ENCODE data around the gene APOO.

The APOO gene

GRCh38 chrX:23857363-23857762, 50.4 kb downstream of the APOO start:
- H2AFZ ChIP-seq (ENCODE audit: insufficient read depth, low read length, poor library complexity) = no peak overlapping the region
- no peak overlapping the region for H3K14ac ChIP-seq (ENCODE audit: low read length)

DNA sequence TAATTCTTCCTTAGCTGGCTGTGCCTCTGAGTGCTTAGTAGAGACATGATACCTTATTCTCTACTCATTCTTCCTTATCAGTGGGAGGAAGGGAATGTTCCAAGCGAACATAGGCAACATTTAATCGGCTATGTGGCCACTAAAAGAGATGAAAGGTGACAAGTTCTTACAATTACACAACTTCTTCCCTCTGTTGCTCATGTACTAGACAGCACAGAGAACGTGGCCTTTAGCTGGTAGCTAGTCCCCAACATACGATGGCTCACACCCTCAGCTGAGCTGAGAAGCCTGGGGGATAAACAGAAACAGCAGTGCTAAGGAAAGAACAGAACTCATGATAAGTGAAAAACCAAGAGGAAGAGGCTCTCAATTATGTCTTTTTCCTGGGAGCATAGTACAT, 52.2 kb downstream of the APOO start:
- H4K12ac ChIP-seq (ENCODE audit: low read depth, low read length) = no peak overlapping the region
- no peaks in the 10 kb centered on the region for H3K9me3 ChIP-seq (ENCODE audit: insufficient read depth, low read depth, low read length)
- no peak overlapping the region for H3K4me2 ChIP-seq (ENCODE audit: low read length)
- no peak overlapping the region for H3K23ac ChIP-seq (ENCODE audit: low read length)
- WGBS (ENCODE audit: extremely low coverage, insufficient coverage, insufficient read length) = no CpG with 5 or more reads among the region's 4 CpGs
- H2BK12ac ChIP-seq (ENCODE audit: low read length) = no peak overlapping the region
- no peak overlapping the region for H2AK5ac ChIP-seq (ENCODE audit: low read length)
- H3K27ac ChIP-seq (ENCODE audit: low read depth, low read length) = no peak overlapping the region
- no peaks in the 10 kb centered on the region for H3K79me1 ChIP-seq (ENCODE audit: low read length)
- H3K79me2 ChIP-seq (ENCODE audit: control insufficient read depth, insufficient read depth, low read length, poor library complexity) = no peaks in the 10 kb centered on the region
- no peak overlapping the region for H4K91ac ChIP-seq (ENCODE audit: low read depth, low read length)
- peak; percentile 69 to 79 for DNase-seq
- H3K4me1 ChIP-seq (ENCODE audit: control insufficient read depth in 1 of 2, insufficient read depth in 2 of 2, low read length in 2 of 2) = no peaks in the 10 kb centered on the region
- H2AFZ ChIP-seq (ENCODE audit: insufficient read depth, low read length, poor library complexity) = no peak overlapping the region
- H4K8ac ChIP-seq (ENCODE audit: low read depth, low read length) = no peak overlapping the region
- H2BK5ac ChIP-seq (ENCODE audit: low read depth, low read length, poor library complexity) = no peak overlapping the region
- no peak overlapping the region for H3K4me3 ChIP-seq (ENCODE audit: low read depth, low read length)
- no peaks in the 10 kb centered on the region for H3K36me3 ChIP-seq (ENCODE audit: control insufficient read depth in 1 of 2, insufficient read depth in 2 of 2, low read length in 2 of 2)
- H3K18ac ChIP-seq (ENCODE audit: low read length) = no peak overlapping the region
- H3K27me3 ChIP-seq (ENCODE audit: insufficient read depth, low read length) = no peaks in the 10 kb centered on the region
- no peak overlapping the region for H3K9ac ChIP-seq (ENCODE audit: low read length)
- no peak overlapping the region for H3K4ac ChIP-seq (ENCODE audit: low read depth, low read length)
- H2BK120ac ChIP-seq (ENCODE audit: insufficient read depth, low read length, poor library complexity) = no peak overlapping the region
- no peak overlapping the region for H3K14ac ChIP-seq (ENCODE audit: low read length)

More at GRCh38 chrX:23857363-23857762, 50.4 kb downstream of the APOO start:
- Histone ChIP-seq H3K79me1 (ENCODE audit: low read length) (no peaks in the 10 kb centered on the region), H2BK120ac (ENCODE audit: insufficient read depth, low read length, poor library complexity) (no peak overlapping the region), H2BK12ac (ENCODE audit: low read length) (no peak overlapping the region), H3K27ac (ENCODE audit: low read depth, low read length) (no peak overlapping the region), H3K36me3 (ENCODE audit: control insufficient read depth in 1 of 2, insufficient read depth in 2 of 2, low read length in 2 of 2) (no peaks in the 10 kb centered on the region), H3K9ac (ENCODE audit: low read length) (no peak overlapping the region), H3K4me2 (ENCODE audit: low read length) (no peak overlapping the region), H2AK5ac (ENCODE audit: low read length) (no peak overlapping the region), H4K8ac (ENCODE audit: low read depth, low read length) (no peak overlapping the region), H3K27me3 (ENCODE audit: insufficient read depth, low read length) (no peaks in the 10 kb centered on the region), H3K4ac (ENCODE audit: low read depth, low read length) (no peak overlapping the region), H3K79me2 (ENCODE audit: control insufficient read depth, insufficient read depth, low read length, poor library complexity) (no peaks in the 10 kb centered on the region), H2BK5ac (ENCODE audit: low read depth, low read length, poor library complexity) (no peak overlapping the region), H3K4me1 (ENCODE audit: control insufficient read depth in 1 of 2, insufficient read depth in 2 of 2, low read length in 2 of 2) (no peaks in the 10 kb centered on the region), H3K9me3 (ENCODE audit: insufficient read depth, low read depth, low read length) (no peaks in the 10 kb centered on the region), H3K23ac (ENCODE audit: low read length) (no peak overlapping the region), H3K18ac (ENCODE audit: low read length) (no peak overlapping the region), H3K4me3 (ENCODE audit: low read depth, low read length) (no peak overlapping the region), H4K91ac (ENCODE audit: low read depth, low read length) (no peak overlapping the region), H4K12ac (ENCODE audit: low read depth, low read length) (no peak overlapping the region)
- DNase-seq = peak in 1 of 2 donors; percentile 32

GRCh38 chrX:23854945-23855344, 52.8 kb downstream of the APOO start:
- no peak overlapping the region for H3K4me2 ChIP-seq (ENCODE audit: low read length)
- WGBS (ENCODE audit: extremely low coverage, insufficient coverage, insufficient read length) = no CpG with 5 or more reads among the region's 3 CpGs
- H4K8ac ChIP-seq (ENCODE audit: low read depth, low read length) = no peak overlapping the region

GRCh38 chrX:23854122-23854521, 53.6 kb downstream of the APOO start:
- Histone ChIP-seq H3K9ac (ENCODE audit: low read length) (no peak overlapping the region), H4K8ac (ENCODE audit: low read depth, low read length) (no peak overlapping the region), H3K4me3 (ENCODE audit: low read depth, low read length) (no peak overlapping the region), H4K12ac (ENCODE audit: low read depth, low read length) (no peak overlapping the region), H3K14ac (ENCODE audit: low read length) (no peak overlapping the region), H2BK120ac (ENCODE audit: insufficient read depth, low read length, poor library complexity) (no peak overlapping the region), H2BK5ac (ENCODE audit: low read depth, low read length, poor library complexity) (no peak overlapping the region), H3K4ac (ENCODE audit: low read depth, low read length) (no peak overlapping the region), H3K79me1 (ENCODE audit: low read length) (no peaks in the 10 kb centered on the region), H3K27me3 (ENCODE audit: insufficient read depth, low read length) (no peaks in the 10 kb centered on the region), H3K23ac (ENCODE audit: low read length) (no peak overlapping the region), H3K79me2 (ENCODE audit: control insufficient read depth, insufficient read depth, low read length, poor library complexity) (no peaks in the 10 kb centered on the region), H3K27ac (ENCODE audit: low read depth, low read length) (no peak overlapping the region), H4K91ac (ENCODE audit: low read depth, low read length) (no peak overlapping the region), H3K4me1 (ENCODE audit: control insufficient read depth in 1 of 2, insufficient read depth in 2 of 2, low read length in 2 of 2) (no peaks in the 10 kb centered on the region), H2AFZ (ENCODE audit: insufficient read depth, low read length, poor library complexity) (no peak overlapping the region), H2AK5ac (ENCODE audit: low read length) (no peak overlapping the region), H3K36me3 (ENCODE audit: control insufficient read depth in 1 of 2, insufficient read depth in 2 of 2, low read length in 2 of 2) (no peaks in the 10 kb centered on the region), H3K4me2 (ENCODE audit: low read length) (no peak overlapping the region), H3K9me3 (ENCODE audit: insufficient read depth, low read depth, low read length) (no peaks in the 10 kb centered on the region), H2BK12ac (ENCODE audit: low read length) (no peak overlapping the region), H3K18ac (ENCODE audit: low read length) (no peak overlapping the region)
- peak; percentile 46 to 69 for DNase-seq
- WGBS (ENCODE audit: extremely low coverage, insufficient coverage, insufficient read length) = no CpG with 5 or more reads among the region's 4 CpGs

More at GRCh38 chrX:23854945-23855344, 52.8 kb downstream of the APOO start:
- no peak overlapping the region for H3K27ac ChIP-seq (ENCODE audit: low read depth, low read length)
- no peak overlapping the region for H2BK120ac ChIP-seq (ENCODE audit: insufficient read depth, low read length, poor library complexity)
- no peaks in the 10 kb centered on the region for H3K36me3 ChIP-seq (ENCODE audit: control insufficient read depth in 1 of 2, insufficient read depth in 2 of 2, low read length in 2 of 2)
- H3K14ac ChIP-seq (ENCODE audit: low read length) = no peak overlapping the region
- H3K9ac ChIP-seq (ENCODE audit: low read length) = no peak overlapping the region
- no peak overlapping the region for H2AFZ ChIP-seq (ENCODE audit: insufficient read depth, low read length, poor library complexity)
- no peaks in the 10 kb centered on the region for H3K9me3 ChIP-seq (ENCODE audit: insufficient read depth, low read depth, low read length)
- H3K4me3 ChIP-seq (ENCODE audit: low read depth, low read length) = no peak overlapping the region
- H4K91ac ChIP-seq (ENCODE audit: low read depth, low read length) = no peak overlapping the region
- H3K4ac ChIP-seq (ENCODE audit: low read depth, low read length) = no peak overlapping the region
- H2BK12ac ChIP-seq (ENCODE audit: low read length) = no peak overlapping the region
- H2BK5ac ChIP-seq (ENCODE audit: low read depth, low read length, poor library complexity) = no peak overlapping the region
- H2AK5ac ChIP-seq (ENCODE audit: low read length) = no peak overlapping the region
- H3K23ac ChIP-seq (ENCODE audit: low read length) = no peak overlapping the region
- H3K27me3 ChIP-seq (ENCODE audit: insufficient read depth, low read length) = no peaks in the 10 kb centered on the region
- no peaks in the 10 kb centered on the region for H3K79me1 ChIP-seq (ENCODE audit: low read length)
- no peak overlapping the region for H4K12ac ChIP-seq (ENCODE audit: low read depth, low read length)
- H3K4me1 ChIP-seq (ENCODE audit: control insufficient read depth in 1 of 2, insufficient read depth in 2 of 2, low read length in 2 of 2) = no peaks in the 10 kb centered on the region
- peak; percentile 53 to 77 for DNase-seq
- H3K18ac ChIP-seq (ENCODE audit: low read length) = no peak overlapping the region
- no peaks in the 10 kb centered on the region for H3K79me2 ChIP-seq (ENCODE audit: control insufficient read depth, insufficient read depth, low read length, poor library complexity)
